Osteoblast (primary cell): ENCODE results near the gene TERB1. TPM values are rescaled to one million over a fixed set of nuclear protein-coding genes. Genes with fewer than 3 reads are reported as not detected.
A peak's percentile ranks its signal among the peaks of the same experiment; 100 is the strongest.

Experiments used
- DNase-seq: peaks from one replicate; pipeline ENCODE4 v3.0.0; 2011; ENCODE audit warnings: low spot score, mixed read lengths; ENCODE audit not compliant: insufficient read length; ENCODE audit errors: missing footprints
- H2AFZ ChIP-seq: 2 replicates; pipeline ENCODE4 v1.6.0; 2011; ENCODE audit warnings: mild to moderate bottlenecking, low read length
- H3K27ac ChIP-seq: 2 replicates; pipeline ENCODE4 v1.5.1; 2011; ENCODE audit warnings: mild to moderate bottlenecking, low read depth, low read length, moderate library complexity
- H3K27me3 ChIP-seq: 2 replicates; pipeline ENCODE4 v1.6.0; 2012; ENCODE audit warnings: mild to moderate bottlenecking, control low read depth, inconsistent platforms, low read length, moderate library complexity; ENCODE audit not compliant: insufficient read depth
- H3K36me3 ChIP-seq: 2 replicates; pipeline ENCODE4 v1.5.1; 2011; ENCODE audit warnings: mild to moderate bottlenecking, low read length, control low read depth, moderate library complexity; ENCODE audit not compliant: insufficient read depth
- H3K4me1 ChIP-seq: 2 replicates; pipeline ENCODE4 v1.5.1; 2011; ENCODE audit warnings: mild to moderate bottlenecking, low read length, control low read depth, moderate library complexity; ENCODE audit not compliant: insufficient read depth
- H3K4me2 ChIP-seq: 2 replicates; pipeline ENCODE4 v1.6.0; 2011; ENCODE audit warnings: mild to moderate bottlenecking, low read length; ENCODE audit not compliant: insufficient read depth
- H3K4me3 ChIP-seq: fragments of 200-600 bp; sonication (generic); 3 replicates; pipeline ENCODE4 v1.5.1; 2012; ENCODE audit warnings: mild to moderate bottlenecking, low read length, inconsistent platforms; ENCODE audit not compliant: insufficient read depth
- H3K79me2 ChIP-seq: 2 replicates; pipeline ENCODE4 v1.6.0; 2012; ENCODE audit warnings: mild to moderate bottlenecking, low read length, control low read depth, inconsistent platforms; ENCODE audit not compliant: insufficient read depth
- H3K9me3 ChIP-seq: 2 replicates; pipeline ENCODE4 v1.5.1; 2011; ENCODE audit warnings: low read depth, low read length, control low read depth
- H4K20me1 ChIP-seq: 2 replicates; pipeline ENCODE4 v1.6.0; 2012; ENCODE audit warnings: mild to moderate bottlenecking, low read length, control low read depth; ENCODE audit not compliant: insufficient read depth
- total RNA-seq: library from RNA; depleted of rRNA; stranded (reverse); fragments of >200 nt; gene quantifications from 2 replicates; pipeline ENCODE4 v1.2.3, GENCODE V29; 2012
- TF ChIP-seq, protein P1 (sequence below): IDR thresholded peaks from 2 replicates; pipeline ENCODE4 v1.5.1; 2011; ENCODE audit warnings: mild to moderate bottlenecking, low read depth, low read length, moderate library complexity; ENCODE audit errors: extremely low read depth

The TERB1 gene
- 0.29 and 0.36 TPM in 2 replicates for total RNA-seq

- TF ChIP-seq, protein P1, sequence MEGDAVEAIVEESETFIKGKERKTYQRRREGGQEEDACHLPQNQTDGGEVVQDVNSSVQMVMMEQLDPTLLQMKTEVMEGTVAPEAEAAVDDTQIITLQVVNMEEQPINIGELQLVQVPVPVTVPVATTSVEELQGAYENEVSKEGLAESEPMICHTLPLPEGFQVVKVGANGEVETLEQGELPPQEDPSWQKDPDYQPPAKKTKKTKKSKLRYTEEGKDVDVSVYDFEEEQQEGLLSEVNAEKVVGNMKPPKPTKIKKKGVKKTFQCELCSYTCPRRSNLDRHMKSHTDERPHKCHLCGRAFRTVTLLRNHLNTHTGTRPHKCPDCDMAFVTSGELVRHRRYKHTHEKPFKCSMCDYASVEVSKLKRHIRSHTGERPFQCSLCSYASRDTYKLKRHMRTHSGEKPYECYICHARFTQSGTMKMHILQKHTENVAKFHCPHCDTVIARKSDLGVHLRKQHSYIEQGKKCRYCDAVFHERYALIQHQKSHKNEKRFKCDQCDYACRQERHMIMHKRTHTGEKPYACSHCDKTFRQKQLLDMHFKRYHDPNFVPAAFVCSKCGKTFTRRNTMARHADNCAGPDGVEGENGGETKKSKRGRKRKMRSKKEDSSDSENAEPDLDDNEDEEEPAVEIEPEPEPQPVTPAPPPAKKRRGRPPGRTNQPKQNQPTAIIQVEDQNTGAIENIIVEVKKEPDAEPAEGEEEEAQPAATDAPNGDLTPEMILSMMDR: no peak
- Histone ChIP-seq H2AFZ (no peak within 1 kb of the TSS), H3K4me1 (no peaks in the 10 kb centered on the region), H3K79me2 (no peaks in the 10 kb centered on the region), H3K4me3 (no peak within 1 kb of the TSS), H3K9me3 (no peaks in the 10 kb centered on the region), H3K36me3 (peaks cover 42% of the 10 kb centered on the region), H3K27ac (no peak within 1 kb of the TSS), H3K4me2 (no peak within 1 kb of the TSS), H3K27me3 (no peaks in the 10 kb centered on the region), H4K20me1 (no peaks in the 10 kb centered on the region)
- no peak for DNase-seq
Measured at GRCh38 chr16:66801320-66802105, at the start of gene TERB1. Gene TERB1, minus strand, starts transcription at chr16:66801584. Its CDS starts 4,786 bp downstream, at chr16:66796798.

DNA sequence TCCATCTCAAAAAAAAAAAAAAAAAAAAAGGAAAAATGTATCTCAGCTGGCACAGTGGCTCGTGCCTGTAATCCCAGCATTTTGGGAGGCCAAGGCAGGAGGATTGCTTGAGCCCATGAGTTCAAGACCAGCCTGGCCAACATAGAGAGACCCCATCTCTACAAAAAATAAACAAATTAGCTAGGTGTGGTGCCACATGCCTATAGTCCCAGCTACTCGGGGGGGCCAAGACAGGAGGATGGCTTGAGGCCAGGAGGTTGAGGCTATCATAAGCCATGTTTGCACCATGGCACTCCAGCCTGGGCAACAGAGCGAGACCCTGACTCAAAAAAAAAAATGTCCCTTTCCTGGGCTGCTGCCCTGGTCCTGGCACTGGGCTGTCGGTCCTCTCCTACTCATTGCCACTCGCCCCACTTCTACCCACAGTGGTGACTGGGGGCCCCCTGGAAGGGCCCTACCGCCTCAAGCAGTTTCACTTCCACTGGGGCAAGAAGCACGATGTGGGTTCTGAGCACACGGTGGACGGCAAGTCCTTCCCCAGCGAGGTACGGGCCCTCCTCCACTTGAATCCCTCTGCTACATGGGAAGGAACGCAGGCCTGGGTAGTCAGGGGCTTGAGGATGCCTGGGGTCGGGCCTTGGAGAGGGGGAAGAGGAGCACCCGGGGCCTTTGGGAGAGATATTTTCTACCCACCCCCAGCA is 48.9 kb upstream of the TERB1 start:
- no peaks in the 10 kb centered on the region for H4K20me1 ChIP-seq
- H3K4me1 ChIP-seq: no peaks in the 10 kb centered on the region
- peaks cover 26% of the 10 kb centered on the region for H3K27me3 ChIP-seq
- H3K36me3 ChIP-seq: no peaks in the 10 kb centered on the region
- no peaks in the 10 kb centered on the region for H3K9me3 ChIP-seq
- TF ChIP-seq, protein P1: no peak
- H3K27ac ChIP-seq: no peak overlapping the region
- H3K4me2 ChIP-seq: no peak overlapping the region
- H3K79me2 ChIP-seq: no peaks in the 10 kb centered on the region
- no peak for DNase-seq
- H3K4me3 ChIP-seq: no peak overlapping the region
- H2AFZ ChIP-seq: no peak overlapping the region

DNA sequence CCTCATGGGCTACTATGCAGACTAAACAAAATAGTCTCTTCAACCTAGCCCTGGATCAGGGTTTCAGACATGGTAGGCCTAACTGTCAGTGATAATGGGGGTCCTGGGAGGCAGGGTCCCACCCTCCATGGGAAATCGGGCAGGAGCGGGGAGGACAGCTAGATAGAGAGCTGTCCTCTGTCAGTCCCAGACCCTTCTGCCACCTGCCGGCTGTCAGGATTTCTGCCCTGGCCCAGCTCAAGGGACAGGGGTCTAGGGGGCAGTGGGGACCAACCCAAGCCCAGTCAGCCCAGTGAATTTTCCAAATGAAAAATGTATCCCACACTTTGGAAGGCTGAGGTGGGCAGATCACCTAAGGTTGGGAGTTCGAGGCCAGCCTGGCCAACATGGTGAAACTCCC is 48.2 kb upstream of the TERB1 start:
- H3K27me3 ChIP-seq: peaks cover 34% of the 10 kb centered on the region

More for the DNA sequence above, 48.2 kb upstream of the TERB1 start:
- peak; percentile 19 for DNase-seq
- H4K20me1 ChIP-seq: no peaks in the 10 kb centered on the region
- H2AFZ ChIP-seq: no peak overlapping the region
- TF ChIP-seq, protein P1: no peak
- H3K4me1 ChIP-seq: no peaks in the 10 kb centered on the region
- no peaks in the 10 kb centered on the region for H3K36me3 ChIP-seq
- H3K4me3 ChIP-seq: no peak overlapping the region
- H3K79me2 ChIP-seq: no peaks in the 10 kb centered on the region
- H3K4me2 ChIP-seq: no peak overlapping the region
- no peaks in the 10 kb centered on the region for H3K9me3 ChIP-seq
- no peak overlapping the region for H3K27ac ChIP-seq
